Measurements from ENCODE around the gene IDH3A.
"Not testable (repeated sequence)": the region's sequence is repeated elsewhere in the genome, so short reads cannot be mapped to it uniquely, and the experiment has no call there.

IDH3A gene

GRCh38 chr15:78148392-78149067, 632 bp upstream of the IDH3A start:
- H3K27me3 Mint-ChIP-seq: no peaks in the 10 kb centered on the region
- no peaks in the 10 kb centered on the region for H3K9me3 Mint-ChIP-seq
- H3K4me3 Mint-ChIP-seq: peak overlapping the region; percentile 94
- peak overlapping the region; percentile 93 for H3K27ac Mint-ChIP-seq
- peaks cover 10% of the 10 kb centered on the region for H3K36me3 Mint-ChIP-seq
- peaks cover 40% of the 10 kb centered on the region for H3K4me1 Mint-ChIP-seq

GRCh38 chr15:78149805-78150751, 916 bp downstream of the IDH3A start:
- Mint-ChIP-seq H3K9me3 (no peaks in the 10 kb centered on the region), H3K4me1 (peaks cover 40% of the 10 kb centered on the region), H3K27ac (peak overlapping the region; percentile 92), H3K36me3 (peaks cover 10% of the 10 kb centered on the region), H3K27me3 (no peaks in the 10 kb centered on the region), H3K4me3 (peak overlapping the region; percentile 97)

- H3K27ac Mint-ChIP-seq: peak overlapping the region; percentile 55
- H3K9me3 Mint-ChIP-seq, H3K27me3 Mint-ChIP-seq: not testable (repeated sequence)
- peaks cover 13% of the 10 kb centered on the region for H3K36me3 Mint-ChIP-seq
- peak overlapping the region; percentile 97 for H3K4me3 Mint-ChIP-seq
- H3K4me1 Mint-ChIP-seq: peaks cover 47% of the 10 kb centered on the region
These were observed 1.9 kb downstream of the IDH3A start for GRCh38 chr15:78151075-78151474.

- peak overlapping the region; percentile 62 for H3K27ac Mint-ChIP-seq
These were observed 5.8 kb downstream of the IDH3A start for GRCh38 chr15:78154955-78155354.

GRCh38 chr15:78155355-78155939, 6.3 kb downstream of the IDH3A start:
- Mint-ChIP-seq H3K27me3 (no peaks in the 10 kb centered on the region), H3K4me3 (no peak overlapping the region), H3K9me3 (no peaks in the 10 kb centered on the region), H3K4me1 (peaks cover 32% of the 10 kb centered on the region), H3K27ac (no peak overlapping the region), H3K36me3 (peaks cover 20% of the 10 kb centered on the region)

More at GRCh38 chr15:78154955-78155354, 5.8 kb downstream of the IDH3A start:
- Mint-ChIP-seq H3K36me3 (peaks cover 20% of the 10 kb centered on the region), H3K27me3 (no peaks in the 10 kb centered on the region), H3K4me3 (no peak overlapping the region), H3K4me1 (peaks cover 37% of the 10 kb centered on the region), H3K9me3 (no peaks in the 10 kb centered on the region)

- peaks cover 24% of the 10 kb centered on the region for H3K4me1 Mint-ChIP-seq
- no peaks in the 10 kb centered on the region for H3K27me3 Mint-ChIP-seq
- H3K4me3 Mint-ChIP-seq: no peak overlapping the region
- peaks cover 16% of the 10 kb centered on the region for H3K36me3 Mint-ChIP-seq
- H3K27ac Mint-ChIP-seq: peak overlapping the region; percentile 18
- H3K9me3 Mint-ChIP-seq: no peaks in the 10 kb centered on the region
These were observed 7.5 kb downstream of the IDH3A start for GRCh38 chr15:78156653-78157052.

GRCh38 chr15:78157203-78157602, 8.0 kb downstream of the IDH3A start:
- H3K4me1 Mint-ChIP-seq: peaks cover 29% of the 10 kb centered on the region
- no peak overlapping the region for H3K27ac Mint-ChIP-seq
- no peaks in the 10 kb centered on the region for H3K27me3 Mint-ChIP-seq
- peaks cover 21% of the 10 kb centered on the region for H3K36me3 Mint-ChIP-seq
- no peak overlapping the region for H3K4me3 Mint-ChIP-seq
- H3K9me3 Mint-ChIP-seq: no peaks in the 10 kb centered on the region

GRCh38 chr15:78159395-78159794, 10.2 kb downstream of the IDH3A start:
- H3K27ac Mint-ChIP-seq: no peak overlapping the region
- peaks cover 20% of the 10 kb centered on the region for H3K36me3 Mint-ChIP-seq
- no peak overlapping the region for H3K4me3 Mint-ChIP-seq
- H3K9me3 Mint-ChIP-seq: no peaks in the 10 kb centered on the region
- no peaks in the 10 kb centered on the region for H3K27me3 Mint-ChIP-seq
- peaks cover 19% of the 10 kb centered on the region for H3K4me1 Mint-ChIP-seq

GRCh38 chr15:78162038-78162437, 12.9 kb downstream of the IDH3A start:
- H3K4me3 Mint-ChIP-seq: peak overlapping the region; percentile 23
- H3K9me3 Mint-ChIP-seq: no peaks in the 10 kb centered on the region
- H3K4me1 Mint-ChIP-seq: peaks cover 6% of the 10 kb centered on the region
- peak overlapping the region; percentile 47 for H3K27ac Mint-ChIP-seq
- H3K36me3 Mint-ChIP-seq: peaks cover 22% of the 10 kb centered on the region
- H3K27me3 Mint-ChIP-seq: no peaks in the 10 kb centered on the region

- H3K4me1 Mint-ChIP-seq: peaks cover 15% of the 10 kb centered on the region
- no peaks in the 10 kb centered on the region for H3K9me3 Mint-ChIP-seq
- H3K27me3 Mint-ChIP-seq: no peaks in the 10 kb centered on the region
- peaks cover 26% of the 10 kb centered on the region for H3K36me3 Mint-ChIP-seq
- H3K27ac Mint-ChIP-seq: no peak overlapping the region
- no peak overlapping the region for H3K4me3 Mint-ChIP-seq
These were observed 14.8 kb downstream of the IDH3A start for GRCh38 chr15:78164010-78164409.

GRCh38 chr15:78167227-78167888, 18.2 kb downstream of the IDH3A start:
- Mint-ChIP-seq H3K36me3 (peaks cover 28% of the 10 kb centered on the region), H3K4me1 (peaks cover 8% of the 10 kb centered on the region), H3K27me3 (no peaks in the 10 kb centered on the region), H3K9me3 (no peaks in the 10 kb centered on the region), H3K4me3 (no peak overlapping the region), H3K27ac (no peak overlapping the region)

GRCh38 chr15:78168608-78169007, 19.4 kb downstream of the IDH3A start:
- no peak overlapping the region for H3K4me3 Mint-ChIP-seq

GRCh38 chr15:78170848-78171773, 21.9 kb downstream of the IDH3A start:
- H3K4me1 Mint-ChIP-seq: peaks cover 26% of the 10 kb centered on the region
- H3K9me3 Mint-ChIP-seq: no peaks in the 10 kb centered on the region
- H3K4me3 Mint-ChIP-seq: no peak overlapping the region
- peaks cover 21% of the 10 kb centered on the region for H3K36me3 Mint-ChIP-seq
- no peaks in the 10 kb centered on the region for H3K27me3 Mint-ChIP-seq
- no peak overlapping the region for H3K27ac Mint-ChIP-seq

More at GRCh38 chr15:78168608-78169007, 19.4 kb downstream of the IDH3A start:
- Mint-ChIP-seq H3K9me3 (no peaks in the 10 kb centered on the region), H3K27ac (no peak overlapping the region), H3K36me3 (peaks cover 30% of the 10 kb centered on the region), H3K4me1 (peaks cover 12% of the 10 kb centered on the region), H3K27me3 (no peaks in the 10 kb centered on the region)

GRCh38 chr15:78171864-78172472, 22.8 kb downstream of the IDH3A start:
- peaks cover 26% of the 10 kb centered on the region for H3K4me1 Mint-ChIP-seq
- no peaks in the 10 kb centered on the region for H3K9me3 Mint-ChIP-seq
- peaks cover 19% of the 10 kb centered on the region for H3K36me3 Mint-ChIP-seq
- H3K27ac Mint-ChIP-seq: no peak overlapping the region
- H3K4me3 Mint-ChIP-seq: no peak overlapping the region
- no peaks in the 10 kb centered on the region for H3K27me3 Mint-ChIP-seq

All from activated naive CD4-positive, alpha-beta T cell treated with anti-CD3 and anti-CD28 coated beads, Interleukin-2, amount 50 U/mL, for 24 hours (primary cell).